WTC11 (cell line): ENCODE data around the gene FASN.

Experiments used
- CBFB ChIP-seq: sonication (generic); formaldehyde crosslinking; IDR thresholded peaks from 2 replicates; pipeline ENCODE4 v1.8.1; 2022; ENCODE audit warnings: mild to moderate bottlenecking, low read depth, missing genetic modification reagents
- ESRRA ChIP-seq: sonication (generic); formaldehyde crosslinking; IDR thresholded peaks from 2 replicates; pipeline ENCODE4 v1.8.1; 2022; ENCODE audit warnings: mild to moderate bottlenecking, missing genetic modification reagents, borderline replicate concordance
- HMGXB4 ChIP-seq: sonication (generic); formaldehyde crosslinking; IDR thresholded peaks from 2 replicates; pipeline ENCODE4 v1.8.1; 2023; ENCODE audit warnings: mild to moderate bottlenecking, moderate library complexity, missing genetic modification reagents
- NR2C2 ChIP-seq: sonication (generic); formaldehyde crosslinking; IDR thresholded peaks from 2 replicates; pipeline ENCODE4 v1.8.0; 2022; ENCODE audit warnings: mild to moderate bottlenecking, missing genetic modification reagents
- SP1 ChIP-seq: sonication (generic); formaldehyde crosslinking; conservative IDR thresholded peaks from 2 replicates; pipeline ENCODE4 v1.8.1; 2022; ENCODE audit warnings: missing genetic modification reagents
- ZNF121 ChIP-seq: sonication (generic); formaldehyde crosslinking; IDR thresholded peaks from 2 replicates; pipeline ENCODE4 v1.8.0; 2023; ENCODE audit warnings: missing genetic modification reagents
- TF ChIP-seq, protein P1 (sequence below): fragments of 200-600 bp; IDR thresholded peaks from 2 replicates; pipeline ENCODE4 v1.8.0; 2022; ENCODE audit warnings: antibody characterized with exemption

DNA sequence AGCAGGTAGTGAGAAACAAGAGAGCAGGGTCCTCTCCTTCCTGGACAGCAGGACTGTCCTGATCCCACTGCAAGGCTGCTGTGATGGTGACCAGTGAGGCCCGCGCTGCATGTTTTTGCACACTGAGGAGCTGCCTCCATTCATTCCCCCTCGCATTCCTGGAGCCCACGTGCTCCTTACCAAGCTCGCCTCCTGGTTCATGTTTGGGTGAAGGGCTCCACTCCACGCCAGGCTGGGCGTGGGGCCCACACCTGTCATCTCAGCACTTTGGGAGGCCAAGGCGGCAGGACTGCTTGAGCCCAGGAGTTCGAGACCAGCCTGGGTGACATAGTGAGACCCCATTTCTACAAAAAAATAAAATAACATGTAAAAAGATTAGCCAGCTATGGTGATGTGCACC lies 15.4 kb upstream of the FASN start:
- TF ChIP-seq HMGXB4 (CRISPR knock-in tag) (no peak), SP1 (CRISPR knock-in tag) (no peak), CBFB (no peak), NR2C2 (no peak), ESRRA (CRISPR knock-in tag) (no peak), ZNF121 (no peak)
- TF ChIP-seq, protein P1, sequence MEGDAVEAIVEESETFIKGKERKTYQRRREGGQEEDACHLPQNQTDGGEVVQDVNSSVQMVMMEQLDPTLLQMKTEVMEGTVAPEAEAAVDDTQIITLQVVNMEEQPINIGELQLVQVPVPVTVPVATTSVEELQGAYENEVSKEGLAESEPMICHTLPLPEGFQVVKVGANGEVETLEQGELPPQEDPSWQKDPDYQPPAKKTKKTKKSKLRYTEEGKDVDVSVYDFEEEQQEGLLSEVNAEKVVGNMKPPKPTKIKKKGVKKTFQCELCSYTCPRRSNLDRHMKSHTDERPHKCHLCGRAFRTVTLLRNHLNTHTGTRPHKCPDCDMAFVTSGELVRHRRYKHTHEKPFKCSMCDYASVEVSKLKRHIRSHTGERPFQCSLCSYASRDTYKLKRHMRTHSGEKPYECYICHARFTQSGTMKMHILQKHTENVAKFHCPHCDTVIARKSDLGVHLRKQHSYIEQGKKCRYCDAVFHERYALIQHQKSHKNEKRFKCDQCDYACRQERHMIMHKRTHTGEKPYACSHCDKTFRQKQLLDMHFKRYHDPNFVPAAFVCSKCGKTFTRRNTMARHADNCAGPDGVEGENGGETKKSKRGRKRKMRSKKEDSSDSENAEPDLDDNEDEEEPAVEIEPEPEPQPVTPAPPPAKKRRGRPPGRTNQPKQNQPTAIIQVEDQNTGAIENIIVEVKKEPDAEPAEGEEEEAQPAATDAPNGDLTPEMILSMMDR: no peak
